Activated naive CD4-positive, alpha-beta T cell treated with Interleukin-2 at 50 U/mL for 16 hours (primary cell): ENCODE data around the gene AMACR.

Source experiments
- DNase-seq: peaks from one replicate; pipeline ENCODE4 v3.0.0-alpha.2; 2020

The AMACR gene

DNA sequence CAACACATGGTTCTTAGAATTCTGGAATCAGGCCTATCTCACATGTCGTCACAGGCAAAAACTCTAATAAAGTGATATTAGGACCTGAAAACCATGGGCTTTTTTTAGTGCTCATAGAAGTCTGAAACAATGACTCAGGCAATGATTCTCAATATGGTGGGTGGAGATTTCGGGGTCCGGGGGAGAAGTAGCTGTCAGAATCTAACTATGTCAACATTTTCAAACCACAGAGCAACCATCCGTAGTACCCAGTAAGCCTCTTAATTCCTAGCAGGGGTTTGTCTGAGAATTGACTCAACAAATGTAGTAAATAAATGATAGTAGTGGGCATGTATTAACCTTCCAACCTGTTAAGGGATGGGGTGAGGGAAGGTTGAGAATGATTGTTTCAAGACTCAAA is 2.6 kb downstream of the AMACR start:
- peak; percentile 8 for DNase-seq

DNA sequence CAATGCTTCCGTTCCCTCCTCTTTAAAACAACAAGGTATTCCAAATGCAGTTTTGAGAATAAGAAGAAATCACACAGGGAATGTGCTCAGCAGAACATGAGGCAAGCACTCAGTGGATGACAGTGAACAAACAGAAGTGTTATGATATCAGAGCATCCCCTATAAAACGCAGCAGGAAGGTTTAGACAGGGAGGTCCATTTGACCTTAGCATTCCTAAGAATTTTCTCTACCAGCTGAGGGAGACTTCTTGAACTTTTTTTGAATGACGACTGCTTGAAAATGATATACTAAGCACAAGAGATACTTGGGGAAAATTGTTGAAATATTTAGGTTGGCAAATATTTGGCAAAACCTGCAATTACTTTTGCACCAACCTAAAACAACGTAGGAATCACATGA is 3.9 kb downstream of the AMACR start:
- no peak for DNase-seq

DNA sequence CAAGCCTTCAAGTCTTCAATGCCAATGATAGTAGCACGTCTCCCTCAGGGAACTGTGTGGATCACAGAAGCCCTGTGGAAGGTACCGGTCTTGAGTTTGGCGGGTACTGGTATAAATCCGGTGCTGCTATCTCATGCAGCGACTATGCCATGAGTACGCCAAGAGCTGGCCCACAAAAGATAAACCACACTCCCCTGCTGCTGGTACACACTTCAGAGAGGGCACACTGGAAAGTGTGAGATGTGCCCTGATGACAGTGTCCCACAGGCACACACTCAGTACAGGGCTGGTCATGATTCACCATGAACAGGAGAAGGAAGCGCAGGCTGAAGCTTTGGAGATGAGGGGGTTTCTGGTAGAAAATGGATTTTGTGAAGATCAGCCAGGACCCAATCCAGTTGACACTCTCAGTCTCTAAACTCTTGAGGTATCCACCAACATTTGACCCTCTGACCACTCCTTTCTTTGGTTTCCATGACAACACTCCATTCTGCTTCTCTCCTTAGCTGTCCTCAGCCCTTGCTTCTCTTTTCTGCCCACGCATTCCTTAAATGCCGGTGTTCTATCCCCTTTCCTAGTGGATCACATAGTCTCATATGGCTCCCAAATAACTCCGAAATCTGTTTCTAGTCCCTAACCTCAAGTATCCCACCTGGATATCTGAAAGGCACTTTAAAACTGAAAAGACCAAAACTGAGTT is 5.1 kb downstream of the AMACR start:
- DNase-seq = no peak

DNA sequence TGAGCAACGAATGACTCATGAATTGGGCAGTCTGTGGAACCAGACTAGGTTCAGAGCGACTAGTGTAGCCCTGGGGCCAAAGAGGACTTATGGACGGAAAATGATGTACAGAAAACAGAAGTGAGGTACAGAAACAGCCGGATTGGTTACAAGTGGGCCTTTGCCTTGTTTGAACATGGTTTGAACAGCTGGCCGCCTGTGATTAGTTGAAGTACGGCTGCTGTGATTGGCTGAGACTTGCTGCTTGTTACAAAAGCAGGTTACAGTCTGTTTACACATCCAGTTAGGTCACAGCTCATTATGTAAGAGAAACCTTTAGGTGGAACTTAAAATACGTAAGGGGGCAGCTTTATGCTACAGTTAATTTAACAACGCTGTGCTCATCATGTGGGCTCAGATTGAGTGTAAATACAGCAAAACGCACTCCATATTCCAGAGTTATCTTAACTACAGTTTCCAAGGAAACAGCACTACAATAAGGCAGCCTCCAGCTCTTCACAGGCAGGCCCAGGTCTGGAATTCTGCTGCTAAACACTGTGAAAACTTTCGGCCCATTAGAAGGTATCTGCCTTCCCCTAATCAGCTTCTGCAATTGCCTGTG is 6.5 kb downstream of the AMACR start:
- DNase-seq = no peak

DNA sequence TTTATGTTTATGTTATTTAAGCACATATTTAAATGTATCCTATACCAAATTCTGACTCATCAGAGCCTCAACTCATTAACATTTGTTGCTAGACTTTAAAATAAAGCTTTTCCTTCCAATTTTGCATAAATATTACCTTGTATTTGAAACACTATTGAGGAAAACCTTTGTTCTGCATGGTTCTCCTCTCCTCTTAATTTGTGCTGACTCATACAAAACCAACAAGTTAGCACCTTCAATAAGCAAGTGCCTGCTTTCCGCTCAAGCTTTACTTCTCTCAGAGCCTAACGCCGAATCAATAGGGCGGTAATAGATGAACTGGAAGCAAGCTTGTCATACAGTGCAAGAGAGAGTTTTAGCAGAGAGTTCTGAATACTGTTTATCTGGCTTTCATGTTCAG is 7.9 kb downstream of the AMACR start:
- DNase-seq = no peak

DNA sequence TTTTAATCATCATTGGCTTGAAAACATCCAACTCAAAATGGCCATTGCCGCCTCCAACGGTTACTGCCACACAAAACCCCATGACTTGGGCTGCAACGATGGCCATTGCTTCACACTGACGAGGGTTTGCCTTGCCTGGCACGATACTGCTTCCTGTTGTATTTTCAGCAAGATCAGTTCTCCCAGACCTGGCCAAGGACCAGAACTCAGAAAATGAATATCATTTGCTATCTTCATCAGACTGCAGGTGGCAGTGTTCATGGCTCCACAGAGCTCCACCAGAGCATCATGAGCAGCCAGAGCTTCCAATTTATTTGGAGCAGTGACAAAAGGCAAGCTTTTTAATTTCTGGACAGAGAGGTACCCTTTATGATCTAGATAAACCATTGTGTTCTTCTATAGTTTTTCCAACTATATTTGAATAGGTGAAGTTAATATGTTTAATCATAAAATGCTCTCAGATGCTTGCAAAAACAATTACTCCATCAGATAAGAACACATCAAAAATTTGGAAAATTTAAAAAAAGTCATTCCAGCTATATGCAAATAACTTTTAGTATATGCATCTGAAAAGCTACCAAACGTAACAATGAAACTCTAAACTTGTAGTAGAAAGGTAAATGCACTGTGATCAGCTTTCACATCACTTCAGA is 10.4 kb downstream of the AMACR start:
- DNase-seq = peak; percentile 4

DNA sequence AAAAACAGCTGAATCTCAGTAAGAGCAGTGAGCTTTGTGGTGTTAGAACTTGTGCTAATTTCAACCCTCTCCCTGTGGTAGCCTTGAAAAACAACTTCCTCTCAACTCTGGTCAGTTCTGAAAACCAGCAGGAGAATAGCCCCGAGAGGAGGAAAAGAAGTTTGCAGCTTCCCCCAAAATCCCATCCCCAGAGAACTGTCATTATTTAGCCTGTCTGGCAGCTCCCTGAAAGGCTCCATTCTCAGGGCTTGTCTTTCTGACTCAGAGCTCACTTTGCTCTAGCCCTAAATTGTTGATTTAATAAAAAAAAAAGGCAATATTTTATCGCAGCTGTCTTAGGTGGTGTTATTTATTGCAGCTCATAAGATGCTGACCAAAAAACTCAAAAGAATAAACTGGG is 12.0 kb downstream of the AMACR start:
- no peak for DNase-seq

DNA sequence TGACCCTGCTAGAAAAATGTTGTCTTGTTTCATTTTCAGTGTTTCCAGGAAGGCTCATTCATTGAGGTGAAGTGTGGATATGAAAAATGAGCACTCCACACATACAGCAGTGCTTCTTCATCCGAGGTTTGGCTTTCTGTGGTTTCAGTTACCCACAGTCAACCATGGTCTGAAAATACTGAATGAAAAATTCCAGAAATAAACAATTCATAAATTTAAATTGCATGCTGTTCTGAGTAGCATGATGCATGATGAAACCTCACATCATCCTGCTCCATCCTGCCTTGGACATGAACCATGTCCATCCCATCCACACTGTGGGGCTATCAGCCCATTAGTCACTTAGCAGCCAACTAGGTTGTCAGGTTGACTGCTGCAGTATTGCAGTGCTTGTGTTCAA is 13.0 kb downstream of the AMACR start:
- no peak for DNase-seq

DNA sequence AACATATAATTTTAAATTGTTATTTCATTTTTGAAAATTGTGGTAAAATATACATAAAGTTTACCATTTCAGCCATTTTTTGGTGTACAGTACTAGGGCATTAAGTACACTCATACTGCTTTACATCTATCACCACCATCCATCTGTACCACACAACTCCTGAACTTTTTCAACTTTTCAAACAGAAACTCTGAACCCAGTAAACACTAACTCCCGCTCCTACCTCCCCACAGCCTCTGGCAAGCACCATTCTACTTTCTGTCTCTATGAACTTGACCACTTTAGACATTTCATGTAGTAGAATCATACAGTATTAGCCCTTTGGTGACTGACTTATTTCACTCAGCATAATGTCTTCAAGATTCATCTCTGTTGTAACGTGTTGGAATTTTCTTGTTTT is 15.0 kb downstream of the AMACR start:
- DNase-seq = no peak

DNA sequence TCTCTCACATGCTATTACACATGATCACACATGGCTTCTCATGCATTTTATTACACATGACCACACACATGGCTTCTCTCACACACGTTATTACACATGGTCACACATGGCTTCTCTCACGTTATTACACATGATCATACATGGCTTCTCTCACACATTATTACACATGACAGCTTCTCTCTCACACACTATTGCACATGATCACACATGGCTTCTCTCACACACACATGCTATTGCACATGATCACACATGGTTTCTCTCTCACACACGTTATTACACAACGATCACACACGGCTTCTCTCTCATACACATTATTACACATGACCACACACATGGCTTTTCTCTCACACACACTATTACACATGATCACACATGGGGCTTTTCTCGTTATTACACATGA is 22.4 kb downstream of the AMACR start:
- DNase-seq = no peak

DNA sequence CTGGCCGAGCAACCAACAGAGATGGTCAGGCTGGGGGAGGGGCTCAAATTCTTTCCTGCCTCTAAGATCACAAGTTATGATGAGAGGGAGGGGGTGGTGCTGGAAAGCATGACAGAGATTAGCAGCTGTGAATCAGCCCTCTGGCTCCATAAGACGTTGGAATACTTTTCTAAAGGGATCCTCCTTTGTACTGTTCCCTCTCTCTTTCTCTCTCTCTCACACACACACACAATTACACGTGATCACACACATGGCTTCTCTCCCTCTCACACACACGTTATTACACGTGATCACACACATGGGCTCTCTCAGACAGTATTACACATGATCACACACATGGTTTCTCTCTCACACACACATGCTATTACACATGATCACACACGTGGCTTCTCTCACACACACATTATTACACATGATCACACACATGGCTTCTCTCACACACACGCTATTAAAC is 23.2 kb downstream of the AMACR start, which contains the start of gene SLC45A2:
Gene SLC45A2, minus strand, starts transcription at position 23 of the 454 bp plus-strand sequence. CDS start 110 bp downstream, outside the sequence.
- no peak for DNase-seq

DNA sequence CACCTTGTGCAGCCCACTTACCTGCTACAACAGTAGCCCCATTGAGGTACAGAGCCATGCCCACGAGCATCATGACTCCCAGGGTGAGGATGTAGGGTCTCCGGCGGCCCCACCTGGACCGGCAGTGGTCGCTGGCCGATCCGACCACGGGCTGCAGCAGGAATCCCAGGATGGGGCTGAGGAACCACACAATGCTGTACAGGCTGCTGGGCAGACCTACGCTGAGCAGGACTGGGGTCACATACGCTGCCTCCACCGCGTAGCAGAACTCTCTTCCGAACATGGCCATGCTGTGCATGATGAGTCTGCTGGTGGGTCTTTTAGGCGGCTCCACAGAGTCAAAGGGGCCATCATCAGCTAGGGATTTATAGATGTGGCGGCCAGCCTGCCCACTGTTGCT is 23.7 kb downstream of the AMACR start:
- no peak for DNase-seq

DNA sequence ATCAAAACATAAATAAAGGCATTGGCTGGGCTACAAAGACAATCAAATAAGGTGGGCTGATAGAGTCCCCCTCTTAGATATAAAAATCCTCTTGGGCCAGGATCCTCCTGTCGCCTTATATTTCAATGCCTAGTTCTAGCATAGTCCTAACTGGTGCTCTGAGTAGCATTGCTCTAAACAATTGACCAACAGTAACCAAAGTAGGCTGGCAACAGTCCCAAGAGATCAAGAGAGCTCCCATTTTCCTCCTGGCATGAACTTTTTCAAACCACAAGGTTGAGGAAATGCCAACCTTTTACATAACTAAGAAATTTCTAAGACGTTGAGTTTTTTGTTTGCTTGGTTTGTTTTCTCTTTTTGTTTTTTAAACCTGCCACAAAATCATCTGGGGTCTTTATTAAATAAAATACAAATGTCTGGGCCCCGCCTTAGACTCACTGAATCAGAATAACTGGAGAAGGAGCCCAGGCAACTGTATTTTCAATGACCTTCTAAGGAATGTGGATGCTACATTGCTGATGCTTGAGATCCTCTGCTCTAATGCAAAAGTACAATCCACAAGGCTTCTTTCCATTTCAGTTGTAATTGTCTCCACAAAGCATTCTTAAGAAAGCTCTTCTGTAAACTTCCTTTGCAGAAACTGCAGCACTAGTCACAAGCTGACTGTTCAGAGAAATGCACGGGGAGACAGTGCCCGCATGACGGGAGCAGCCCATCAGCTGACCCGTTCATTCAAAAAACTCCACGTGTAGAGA is 26.3 kb downstream of the AMACR start:
- no peak for DNase-seq

DNA sequence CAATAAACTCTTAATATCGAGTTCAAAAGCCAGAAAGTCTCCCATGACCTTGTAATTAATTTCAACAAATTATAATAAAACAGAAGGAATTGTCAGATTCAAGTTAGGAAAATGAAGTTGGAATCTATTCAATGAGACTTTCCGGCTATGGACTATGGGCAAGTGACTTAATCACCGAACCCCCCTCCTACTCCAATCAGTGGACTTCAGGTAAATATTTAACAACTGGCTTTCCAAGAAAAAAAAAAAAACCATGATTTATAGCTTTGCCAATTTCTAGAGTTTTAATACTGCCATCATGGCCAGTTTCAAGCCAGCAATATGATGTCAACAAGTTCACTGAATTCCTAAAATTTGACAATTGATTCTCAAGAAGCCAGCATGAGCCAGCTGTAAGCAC is 27.8 kb downstream of the AMACR start:
- no peak for DNase-seq

DNA sequence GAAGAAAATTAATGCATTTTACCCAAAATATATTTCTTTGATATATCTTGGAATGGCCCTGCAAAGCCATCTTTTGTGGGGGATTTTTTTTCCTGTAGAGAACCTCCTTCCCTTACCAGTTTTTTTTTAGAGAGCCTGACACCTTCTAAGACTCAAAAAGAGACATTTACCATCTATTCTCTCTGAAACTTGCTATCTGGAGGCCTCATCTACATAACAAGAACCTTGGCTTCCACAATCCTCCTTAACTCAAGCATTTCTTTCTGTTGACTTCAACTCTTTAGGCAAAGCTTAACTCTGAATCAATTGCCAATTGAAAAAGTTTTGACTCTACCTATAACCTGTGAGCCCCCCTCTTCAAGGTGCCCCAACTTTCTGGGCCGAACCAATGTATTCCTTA is 29.5 kb downstream of the AMACR start:
- no peak for DNase-seq

DNA sequence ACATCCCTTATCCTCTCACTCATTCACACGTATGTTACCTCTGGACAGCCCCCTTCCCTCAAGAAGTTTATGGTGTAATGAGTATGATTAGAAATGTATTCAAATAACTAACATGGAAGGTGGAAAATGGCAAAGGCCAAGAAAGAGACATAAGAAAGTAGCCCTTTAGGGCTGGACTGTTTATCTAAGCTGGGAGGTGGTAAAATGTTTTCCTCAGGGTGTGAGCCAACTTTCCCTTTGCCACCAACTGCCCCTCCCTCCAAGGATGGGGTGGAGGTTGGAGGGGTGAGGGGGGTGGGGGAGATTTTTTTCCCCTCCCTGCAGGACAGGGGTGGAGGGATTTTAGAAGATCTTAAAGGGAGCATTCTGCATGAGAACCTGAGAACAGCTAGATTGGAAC is 31.5 kb downstream of the AMACR start:
- no peak for DNase-seq

DNA sequence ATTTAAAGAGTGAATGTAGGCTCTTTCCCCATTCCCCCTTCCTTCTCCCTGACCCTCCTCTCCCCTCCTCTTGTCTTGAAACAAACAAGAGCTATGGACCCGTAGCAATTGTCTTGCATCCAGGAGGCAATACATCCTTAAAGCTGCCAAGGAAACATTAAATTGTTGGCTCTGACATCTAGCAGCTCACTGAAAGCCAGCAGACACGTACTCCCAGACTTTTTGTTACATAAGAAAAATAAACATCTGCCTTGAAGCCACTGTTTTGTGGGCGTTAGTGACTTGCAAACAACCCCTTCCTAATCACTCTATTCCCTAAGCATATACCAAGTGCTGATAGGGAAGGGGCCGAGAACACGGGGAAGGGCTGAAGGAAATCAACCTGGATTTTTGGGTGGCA is 32.0 kb downstream of the AMACR start:
- DNase-seq = no peak

DNA sequence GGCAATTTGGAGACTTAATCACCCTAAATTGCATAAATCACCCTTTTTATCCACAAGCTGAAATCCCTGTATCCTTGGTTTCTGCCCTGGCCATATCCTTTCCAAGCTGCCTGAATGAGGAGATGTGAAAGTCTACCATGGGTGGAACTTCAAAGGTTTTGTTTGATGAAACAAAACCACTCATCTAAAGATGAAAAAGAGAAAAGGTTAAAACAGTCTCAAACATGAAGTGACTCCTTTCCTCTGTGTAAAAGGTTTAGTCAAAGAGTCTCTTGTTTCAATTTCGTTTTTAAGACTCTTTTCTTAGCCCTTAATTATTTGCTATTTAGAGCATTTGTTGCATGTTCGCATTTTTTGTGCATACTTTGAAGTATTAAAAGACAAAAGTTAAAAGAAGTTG is 34.6 kb downstream of the AMACR start:
- no peak for DNase-seq

DNA sequence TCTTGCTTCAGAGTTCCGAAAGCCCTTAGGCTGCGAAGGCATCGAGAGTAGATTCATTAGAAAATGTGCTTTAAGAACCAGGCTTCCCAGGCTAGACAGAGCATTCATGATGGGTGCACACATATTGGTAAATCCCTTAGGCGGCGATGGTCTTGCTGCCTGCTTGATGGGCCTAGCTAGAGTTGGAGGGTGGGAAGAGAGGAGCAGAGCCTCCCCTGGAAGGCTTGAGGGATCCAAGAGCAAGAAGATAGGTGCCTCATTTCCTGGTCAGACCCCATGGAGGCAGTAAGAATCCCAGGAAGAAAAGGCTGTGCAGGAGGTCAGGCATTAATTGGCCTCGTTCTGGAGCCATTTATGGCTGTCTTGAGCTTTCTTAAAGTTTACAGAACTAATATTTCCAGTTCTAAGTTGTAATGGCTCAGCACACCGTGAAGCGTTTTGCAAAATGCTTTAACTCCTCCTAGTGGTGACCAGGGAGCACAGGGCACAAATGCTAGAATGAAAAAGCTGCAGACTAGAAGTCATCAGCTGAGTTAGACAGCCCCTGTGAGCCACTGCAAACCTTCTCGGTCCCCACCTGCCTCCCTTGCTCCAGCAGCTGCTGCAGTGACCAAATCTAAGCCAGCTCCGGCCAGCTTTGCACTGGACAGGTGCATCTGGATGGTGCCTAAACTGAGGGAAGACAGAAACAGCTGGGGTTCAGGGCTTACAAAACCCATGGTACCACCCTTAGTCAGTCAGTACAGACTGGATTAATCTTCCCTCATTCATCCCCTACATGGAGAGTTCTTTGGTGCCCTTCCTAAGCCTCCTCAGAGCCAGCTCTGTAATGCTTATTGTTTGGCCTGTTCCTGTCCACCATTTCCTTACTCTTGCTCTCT is 38.0 kb downstream of the AMACR start:
- no peak for DNase-seq

DNA sequence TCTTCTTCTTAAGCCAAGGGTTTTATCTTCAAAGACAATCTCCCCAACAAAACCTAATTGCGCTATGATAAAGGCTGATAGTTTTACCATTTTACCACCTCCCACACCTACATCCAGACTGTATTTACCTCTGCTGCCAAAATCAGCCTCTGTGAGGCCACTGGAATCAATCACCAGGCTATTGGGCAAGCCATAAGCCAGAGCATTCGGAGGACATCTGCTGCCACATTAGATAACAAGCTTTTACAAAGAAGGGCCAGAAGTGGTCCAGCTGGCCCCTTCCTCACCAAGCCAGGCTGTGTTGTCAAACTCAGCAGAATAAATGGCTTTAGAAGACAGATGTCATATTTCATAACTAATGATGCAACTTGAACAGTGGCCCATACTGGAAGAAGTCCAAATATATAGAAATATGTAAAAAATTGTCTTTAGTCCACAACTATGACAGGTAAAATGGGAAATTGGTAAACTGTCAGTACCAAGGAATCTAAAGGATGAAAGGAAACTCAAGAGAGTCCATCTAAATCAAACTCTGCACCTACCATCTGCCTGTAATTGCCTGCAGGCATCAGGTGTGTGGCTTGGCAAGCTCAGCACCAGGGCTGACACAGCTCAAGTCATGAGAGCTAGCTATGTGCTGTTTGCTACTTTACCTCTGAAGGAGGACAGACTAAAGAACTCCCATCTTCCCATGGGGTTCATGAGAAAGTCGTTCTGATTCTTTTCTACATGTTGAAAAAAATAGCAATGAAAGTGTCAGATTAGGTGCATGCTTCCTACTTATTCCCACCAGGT is 39.4 kb downstream of the AMACR start:
- no peak for DNase-seq

DNA sequence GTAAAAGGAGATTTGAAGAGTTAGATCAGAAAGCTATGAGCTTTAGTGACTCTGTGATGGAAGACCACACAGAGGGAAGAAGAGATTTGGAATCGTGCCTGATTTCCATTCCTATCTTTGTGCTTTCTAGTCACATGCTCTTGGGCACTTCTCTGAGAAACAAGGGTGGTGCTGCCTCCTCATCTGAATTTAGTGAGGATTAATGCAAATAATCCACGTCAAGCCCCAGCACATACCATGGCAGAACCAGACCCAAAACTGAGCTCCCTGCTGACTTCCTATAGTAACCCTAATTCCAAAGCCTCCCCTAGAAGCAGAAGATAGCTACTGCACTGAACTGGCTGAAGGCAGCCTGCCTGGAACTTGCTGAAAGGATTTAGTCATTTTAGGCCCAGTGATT is 41.0 kb downstream of the AMACR start:
- DNase-seq = no peak
